GM04503 (cell line): ENCODE results near the gene PARP4.
"Not testable (repeated sequence)": the region's sequence is repeated elsewhere in the genome, so short reads cannot be mapped to it uniquely, and the experiment has no call there.

ENCODE experiments used
- DNase-seq: peaks from one replicate; pipeline ENCODE4 v3.0.0-alpha.2; 2012; ENCODE audit warnings: low read depth

PARP4 gene

GRCh38 chr13:24505756-24506155 lies 6.8 kb downstream of the PARP4 start:
- no peak for DNase-seq

- DNase-seq, result no peak
Measured at GRCh38 chr13:24505256-24505655, 7.3 kb downstream of the PARP4 start.

- DNase-seq, result no peak
Measured at GRCh38 chr13:24503379-24503696, 9.2 kb downstream of the PARP4 start.

GRCh38 chr13:24502533-24503378 lies 9.8 kb downstream of the PARP4 start:
- DNase-seq, result no peak

- DNase-seq, result no peak
Measured at GRCh38 chr13:24500977-24501376, 11.6 kb downstream of the PARP4 start.

GRCh38 chr13:24497742-24498141 lies 14.8 kb downstream of the PARP4 start:
- DNase-seq, result no peak

- not testable (repeated sequence) for DNase-seq
Measured at GRCh38 chr13:24496295-24496694, 16.3 kb downstream of the PARP4 start.

- DNase-seq, result no peak
Measured at GRCh38 chr13:24495151-24495729, 17.3 kb downstream of the PARP4 start.

GRCh38 chr13:24493356-24493755 lies 19.2 kb downstream of the PARP4 start:
- no peak for DNase-seq

GRCh38 chr13:24491845-24492244 lies 20.7 kb downstream of the PARP4 start:
- DNase-seq, result no peak

- no peak for DNase-seq
Measured at GRCh38 chr13:24489721-24490120, 22.9 kb downstream of the PARP4 start.

- not testable (repeated sequence) for DNase-seq
Measured at GRCh38 chr13:24488092-24488491, 24.5 kb downstream of the PARP4 start.

GRCh38 chr13:24486017-24486657 lies 26.4 kb downstream of the PARP4 start:
- not testable (repeated sequence) for DNase-seq

GRCh38 chr13:24473686-24474085 lies 38.9 kb downstream of the PARP4 start:
- DNase-seq, result no peak

GRCh38 chr13:24472129-24472528 lies 40.4 kb downstream of the PARP4 start:
- DNase-seq, result not testable (repeated sequence)

GRCh38 chr13:24463078-24463477 lies 49.5 kb downstream of the PARP4 start:
- no peak for DNase-seq

GRCh38 chr13:24460256-24460655 lies 52.3 kb downstream of the PARP4 start:
- no peak for DNase-seq

- DNase-seq, result no peak
Measured at GRCh38 chr13:24459726-24460125, 52.9 kb downstream of the PARP4 start.

GRCh38 chr13:24459234-24459633 lies 53.3 kb downstream of the PARP4 start:
- peak; percentile 34 for DNase-seq

- no peak for DNase-seq
Measured at GRCh38 chr13:24458736-24459135, 53.8 kb downstream of the PARP4 start.

- no peak for DNase-seq
Measured at GRCh38 chr13:24456396-24456795, 56.2 kb downstream of the PARP4 start.

- DNase-seq, result no peak
Measured at GRCh38 chr13:24454056-24454455, 58.5 kb downstream of the PARP4 start.

GRCh38 chr13:24452044-24452443 lies 60.5 kb downstream of the PARP4 start:
- DNase-seq, result no peak
